Natural killer cell (primary cell): ENCODE measurements around the gene TVP23C. TPM values are rescaled to one million over a fixed set of nuclear protein-coding genes. Genes with fewer than 3 reads are reported as not detected.
"Not testable (repeated sequence)": the region's sequence is repeated elsewhere in the genome, so short reads cannot be mapped to it uniquely, and the experiment has no call there.

Experiments used
- ATAC-seq, 3 donors: fragments of 150-1000 bp in 2 of 3; fragments of 200-7000 bp in 1 of 3; cut with Tn5 transposase; 1 replicate in 1 of 3; 2 replicates in 2 of 3; pipeline ENCODE4 v1.10.0; 2021; ENCODE audit warnings: mild to moderate bottlenecking in 2 of 3, moderate library complexity in 2 of 3
- DNase-seq, 2 donors: peaks; one replicate each; pipeline versions ENCODE4 v3.0.0 to v3.0.0-alpha.2; 2013 to 2021; ENCODE audit warnings: mixed read lengths in 1 of 2
- H3K27ac ChIP-seq: one replicate; pipeline ENCODE4 v1.5.1; 2013; ENCODE audit warnings: mild to moderate bottlenecking, low read length
- H3K27me3 ChIP-seq: one replicate; pipeline ENCODE4 v1.6.1; 2013; ENCODE audit warnings: low read length; ENCODE audit not compliant: control insufficient read depth, insufficient read depth
- H3K36me3 ChIP-seq: one replicate; pipeline ENCODE4 v1.6.1; 2013; ENCODE audit warnings: low read length; ENCODE audit not compliant: control insufficient read depth, insufficient read depth
- H3K4me1 ChIP-seq: one replicate; pipeline ENCODE4 v1.6.1; 2013; ENCODE audit warnings: low read length; ENCODE audit not compliant: control insufficient read depth, insufficient read depth
- H3K4me3 ChIP-seq: one replicate; pipeline ENCODE4 v1.5.1; 2013; ENCODE audit warnings: low read length
- H3K9me3 ChIP-seq: one replicate; pipeline ENCODE4 v1.6.1; 2013; ENCODE audit warnings: low read length; ENCODE audit not compliant: control insufficient read depth, insufficient read depth
- H3K27ac Mint-ChIP-seq, 2 donors: one replicate each; pipeline ENCODE4 v1.8.0; 2022; ENCODE audit warnings: mild to moderate bottlenecking in 2 of 2, mixed read lengths in 2 of 2, moderate library complexity in 1 of 2
- H3K27me3 Mint-ChIP-seq, 2 donors: one replicate each; pipeline ENCODE4 v1.8.0; 2022; ENCODE audit warnings: low read depth in 2 of 2, mixed read lengths in 2 of 2
- H3K36me3 Mint-ChIP-seq: one replicate; pipeline ENCODE4 v1.8.0; 2022; ENCODE audit warnings: mixed read lengths
- H3K4me1 Mint-ChIP-seq, 2 donors: one replicate each; pipeline ENCODE4 v1.8.0; 2022; ENCODE audit warnings: mixed read lengths in 2 of 2
- H3K4me3 Mint-ChIP-seq: one replicate; pipeline ENCODE4 v1.8.0; 2022; ENCODE audit warnings: mild to moderate bottlenecking, moderate library complexity, mixed read lengths
- H3K9me3 Mint-ChIP-seq, 2 donors: one replicate each; pipeline ENCODE4 v1.8.0; 2022; ENCODE audit warnings: mixed read lengths in 2 of 2
- WGBS: methylation state at CpG from one replicate; pipeline ENCODE4 v1.1.7; 2013; ENCODE audit warnings: missing lambda C conversion rate; ENCODE audit not compliant: insufficient coverage; 5-methylcytosine and 5-hydroxymethylcytosine counted together
- intact Hi-C: fragments of 100-400 bp; cut with micrococcal nuclease; formaldehyde crosslinking; loops from one replicate; pipeline ENCODE4 v1.14.2; 2022
- total RNA-seq, 4 donors: library from RNA; stranded (reverse); fragments of 120-200 nt in 1 of 4; gene quantifications; one replicate each; pipeline versions ENCODE4 v1.2.3 to v1.2.4, GENCODE V29; 2013 to 2022
- TF ChIP-seq, protein P1 (sequence below): fragments of 200-600 bp; IDR thresholded peaks from one replicate; pipeline ENCODE4 v1.8.0; 2022; ENCODE audit warnings: antibody characterized with exemption

Gene TVP23C
- total RNA-seq, 3 donors from 2014 or later (not counting 1 experiment from before 2014, with no cell fraction given): 28.2 to 45.4 (median 40.4) TPM

DNA sequence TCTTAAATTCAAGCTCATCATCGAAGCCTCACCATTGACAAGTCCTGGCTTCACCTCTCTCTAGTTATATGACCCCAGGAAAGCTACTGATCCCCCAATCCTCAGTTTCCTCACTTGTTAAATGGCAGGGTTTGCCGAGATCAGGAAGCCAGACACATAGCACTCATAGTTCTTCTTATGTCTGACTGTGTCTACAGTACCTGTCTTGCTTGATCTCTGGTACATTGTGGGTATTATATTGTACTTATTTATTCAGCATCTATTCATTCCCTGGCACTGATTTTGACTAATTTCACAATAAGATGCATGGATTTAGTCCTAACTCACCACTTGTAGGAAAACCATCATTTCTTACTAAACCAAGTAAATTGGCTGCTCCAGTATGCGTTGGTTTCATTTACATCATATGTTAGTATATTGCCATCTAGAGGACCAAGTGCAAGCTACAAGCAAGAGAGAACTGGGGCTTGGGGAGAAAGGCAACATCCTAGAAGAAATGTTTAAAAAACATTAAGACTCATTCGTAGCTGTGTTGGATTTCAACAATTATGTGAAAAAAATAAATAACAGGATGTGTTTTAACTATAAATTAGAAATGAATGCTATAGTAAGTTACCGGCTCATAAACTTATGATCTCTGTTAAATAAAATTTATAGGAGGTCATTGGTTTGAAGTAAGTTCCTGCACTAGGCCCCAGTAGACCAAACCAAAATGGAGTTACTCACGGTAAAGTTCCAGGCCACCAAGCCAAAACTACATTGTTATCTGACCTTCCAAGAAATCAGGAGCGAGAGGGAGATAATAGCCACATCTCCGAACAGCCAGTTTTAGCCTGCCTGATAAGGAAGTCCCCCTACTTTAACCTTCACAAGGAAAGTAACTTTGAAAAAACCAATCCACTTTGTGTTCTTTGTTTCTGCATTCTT, 36.7 kb downstream of the TVP23C start:
- H3K27ac Mint-ChIP-seq, H3K27me3 ChIP-seq, H3K27me3 Mint-ChIP-seq, H3K9me3 ChIP-seq, intact Hi-C loops, H3K36me3 Mint-ChIP-seq, H3K27ac ChIP-seq, H3K9me3 Mint-ChIP-seq, H3K4me3 ChIP-seq, H3K4me3 Mint-ChIP-seq, H3K4me1 Mint-ChIP-seq, H3K36me3 ChIP-seq, H3K4me1 ChIP-seq: not testable (repeated sequence)
- TF ChIP-seq, protein P1, sequence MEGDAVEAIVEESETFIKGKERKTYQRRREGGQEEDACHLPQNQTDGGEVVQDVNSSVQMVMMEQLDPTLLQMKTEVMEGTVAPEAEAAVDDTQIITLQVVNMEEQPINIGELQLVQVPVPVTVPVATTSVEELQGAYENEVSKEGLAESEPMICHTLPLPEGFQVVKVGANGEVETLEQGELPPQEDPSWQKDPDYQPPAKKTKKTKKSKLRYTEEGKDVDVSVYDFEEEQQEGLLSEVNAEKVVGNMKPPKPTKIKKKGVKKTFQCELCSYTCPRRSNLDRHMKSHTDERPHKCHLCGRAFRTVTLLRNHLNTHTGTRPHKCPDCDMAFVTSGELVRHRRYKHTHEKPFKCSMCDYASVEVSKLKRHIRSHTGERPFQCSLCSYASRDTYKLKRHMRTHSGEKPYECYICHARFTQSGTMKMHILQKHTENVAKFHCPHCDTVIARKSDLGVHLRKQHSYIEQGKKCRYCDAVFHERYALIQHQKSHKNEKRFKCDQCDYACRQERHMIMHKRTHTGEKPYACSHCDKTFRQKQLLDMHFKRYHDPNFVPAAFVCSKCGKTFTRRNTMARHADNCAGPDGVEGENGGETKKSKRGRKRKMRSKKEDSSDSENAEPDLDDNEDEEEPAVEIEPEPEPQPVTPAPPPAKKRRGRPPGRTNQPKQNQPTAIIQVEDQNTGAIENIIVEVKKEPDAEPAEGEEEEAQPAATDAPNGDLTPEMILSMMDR: peak; percentile 33
- 100% methylated on average over 2 of the region's 8 CpGs for WGBS
- peak; percentile 52 to 82 (median 68) for ATAC-seq
- peak in 1 of 2 donors; percentile 46 for DNase-seq

DNA sequence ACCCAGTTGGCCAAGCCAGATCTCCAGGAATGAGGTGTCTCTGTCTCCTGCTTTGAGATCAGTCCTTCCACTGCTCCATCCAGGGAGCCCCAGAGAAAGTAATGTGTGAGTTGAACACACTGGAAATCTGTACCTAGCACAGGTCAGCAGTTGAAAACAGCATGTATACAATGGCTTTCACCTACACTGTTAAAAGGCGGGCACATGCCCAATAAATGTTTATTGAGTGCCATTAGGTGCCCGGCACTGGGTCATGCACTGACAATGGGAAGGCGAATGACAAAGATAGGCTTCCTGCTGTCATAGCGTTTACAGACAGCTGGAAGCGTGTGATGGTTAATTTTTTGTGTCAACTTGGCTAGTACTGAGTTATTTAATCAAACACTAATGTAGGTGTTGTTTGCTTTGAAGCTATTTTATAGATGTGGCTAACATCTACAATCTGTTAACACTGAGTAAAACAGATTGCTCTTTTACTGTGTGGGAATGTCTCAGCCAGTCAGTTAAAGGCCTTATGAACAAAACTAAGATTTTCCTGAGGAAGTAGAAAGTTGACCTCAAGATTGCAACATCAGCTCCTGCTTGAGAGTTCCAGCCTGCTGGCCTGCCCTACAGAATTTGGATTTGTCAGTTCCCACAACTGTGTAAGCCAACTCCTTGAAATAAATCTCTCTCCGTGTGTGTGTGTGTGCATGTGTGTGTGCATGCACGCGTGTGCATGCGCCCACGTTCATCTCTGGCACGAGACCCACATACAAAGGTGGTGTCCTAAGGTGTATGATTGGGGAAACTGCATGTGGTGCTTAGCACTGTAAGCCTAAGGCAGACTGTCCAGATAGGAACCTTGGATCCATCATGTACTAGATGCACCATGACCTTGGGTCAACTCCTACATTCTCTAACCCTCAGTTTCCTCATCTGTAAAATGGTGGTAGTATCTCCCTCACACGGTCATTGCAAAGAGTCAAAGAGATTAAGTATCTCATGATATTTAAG, 38.0 kb downstream of the TVP23C start:
- 73% methylated on average over 6 of the region's 12 CpGs for WGBS

DNA sequence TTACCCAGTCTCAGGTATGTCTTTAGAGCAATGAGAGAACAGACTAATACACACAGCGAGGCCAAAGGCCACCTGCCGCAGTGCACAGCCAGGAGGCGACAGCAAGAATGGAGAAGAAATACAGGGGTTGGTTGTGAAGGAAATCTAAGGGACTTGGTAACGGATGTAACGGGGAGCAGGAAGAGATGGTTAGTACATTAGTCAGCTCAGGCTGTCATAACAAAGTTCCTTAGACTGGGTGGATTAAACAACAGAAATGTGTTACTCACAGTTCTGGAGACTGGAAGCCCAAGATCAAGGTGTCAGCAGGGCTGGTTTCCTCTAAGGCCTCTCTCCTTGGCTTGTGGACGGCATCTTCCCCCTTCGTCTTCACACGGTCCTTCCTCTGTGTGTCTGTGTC, 47.1 kb downstream of the TVP23C start:
- no peaks in the 10 kb centered on the region for H3K27me3 ChIP-seq
- Mint-ChIP-seq H3K4me3 (no peak overlapping the region), H3K27ac (no peak overlapping the region), H3K36me3 (no peaks in the 10 kb centered on the region), H3K9me3 (no peaks in the 10 kb centered on the region), H3K4me1 (peaks cover 0 to 15% of the 10 kb centered on the region in 2 donors), H3K27me3 (no peaks in the 10 kb centered on the region)
- intact Hi-C loops: no loop called here
- H3K36me3 ChIP-seq: peaks cover 11% of the 10 kb centered on the region
- DNase-seq (no peak), ATAC-seq (no peak)
- H3K9me3 ChIP-seq: no peaks in the 10 kb centered on the region
- 98% methylated on average over 8 of the region's 8 CpGs for WGBS
- TF ChIP-seq, protein P1: no peak
- no peaks in the 10 kb centered on the region for H3K4me1 ChIP-seq
- H3K27ac ChIP-seq: no peak overlapping the region
- H3K4me3 ChIP-seq: no peak overlapping the region

More for the DNA sequence above, 38.0 kb downstream of the TVP23C start:
- H3K36me3 Mint-ChIP-seq, H3K4me3 Mint-ChIP-seq, H3K9me3 ChIP-seq, DNase-seq, H3K36me3 ChIP-seq, H3K4me1 ChIP-seq, H3K9me3 Mint-ChIP-seq, H3K27ac Mint-ChIP-seq, H3K4me3 ChIP-seq, H3K4me1 Mint-ChIP-seq, H3K27ac ChIP-seq, intact Hi-C loops, H3K27me3 Mint-ChIP-seq, H3K27me3 ChIP-seq: not testable (repeated sequence)
- peak in 1 of 3 donors; percentile 21 for ATAC-seq

DNA sequence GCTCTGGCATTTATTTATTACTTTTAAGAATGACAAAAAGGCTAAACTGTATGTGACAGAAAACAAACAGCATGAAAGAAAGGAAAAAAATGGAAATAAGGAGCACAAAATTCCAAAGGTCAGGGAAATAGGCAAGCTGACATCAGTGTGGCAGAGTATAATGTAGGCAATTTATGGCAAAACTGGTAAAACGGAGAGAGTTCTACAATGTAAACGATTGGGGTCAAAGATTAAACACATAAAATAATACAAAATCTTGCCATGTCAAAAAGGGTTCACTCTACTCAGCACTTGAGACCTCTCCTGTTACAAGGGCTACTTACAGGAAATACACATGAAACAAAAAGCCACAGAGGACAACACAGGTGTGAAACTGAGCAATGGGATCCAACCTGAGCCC, 48.8 kb downstream of the TVP23C start:
- no peaks in the 10 kb centered on the region for H3K27me3 Mint-ChIP-seq
- no peak overlapping the region for H3K27ac ChIP-seq
- H3K36me3 Mint-ChIP-seq: no peaks in the 10 kb centered on the region
- H3K27me3 ChIP-seq: no peaks in the 10 kb centered on the region
- peaks cover 0 to 19% of the 10 kb centered on the region in 2 donors for H3K4me1 Mint-ChIP-seq
- ATAC-seq (no peak), DNase-seq (no peak)
- TF ChIP-seq, protein P1: no peak
- H3K9me3 Mint-ChIP-seq: no peaks in the 10 kb centered on the region
- no peak overlapping the region for H3K4me3 Mint-ChIP-seq
- WGBS: 100% methylated on average over 2 of the region's 2 CpGs
- H3K27ac Mint-ChIP-seq: no peak overlapping the region
- no peak overlapping the region for H3K4me3 ChIP-seq
- H3K36me3 ChIP-seq: peaks cover 11% of the 10 kb centered on the region
- intact Hi-C loops: no loop called here
- no peaks in the 10 kb centered on the region for H3K9me3 ChIP-seq
- no peaks in the 10 kb centered on the region for H3K4me1 ChIP-seq
